ENCODE results near the gene CDKN2B-AS1.

GRCh38 chr9:21945606-21946005 is 49.0 kb upstream of the CDKN2B-AS1 start:
- no peak for TF ChIP-seq POLR2AphosphoS5 (IDR thresholded peaks at IDR 0.05)
- TF ChIP-seq CTCF (IDR thresholded peaks at IDR 0.05) = no peak
